ENCODE results near the gene ARSA.

The ARSA gene

GRCh38 chr22:50627642-50628542 is at the start of gene ARSA:
TSS of gene ARSA (minus strand) at chr22:50628152. CDS start at chr22:50627779, 373 bp downstream.
- peak within 1 kb of the TSS; percentile 79 for H3K4me3 ChIP-seq
- H3K27ac ChIP-seq = peak within 1 kb of the TSS in 1 of 2 donors; percentile 66
- peak; percentile 88 for DNase-seq (ENCODE audit: low spot score)
- no peak for TF ChIP-seq CTCF (IDR thresholded peaks at IDR 0.05)

GRCh38 chr22:50676661-50677492 is 48.9 kb upstream of the ARSA start:
- Histone ChIP-seq H3K4me3 (peak overlapping the region; percentile 60), H3K27ac (no peak overlapping the region)
- DNase-seq (ENCODE audit: low spot score) = peak; percentile 53
- no peak for TF ChIP-seq CTCF (IDR thresholded peaks at IDR 0.05)

- DNase-seq (ENCODE audit: low spot score) = no peak
- no peak overlapping the region for H3K27ac ChIP-seq
- H3K4me3 ChIP-seq = peak overlapping the region; percentile 60
- no peak for TF ChIP-seq CTCF (IDR thresholded peaks at IDR 0.05)
Measured at GRCh38 chr22:50676180-50676636, 48.3 kb upstream of the ARSA start.

- Histone ChIP-seq H3K4me3 (peak overlapping the region; percentile 60), H3K27ac (no peak overlapping the region)
- TF ChIP-seq CTCF (IDR thresholded peaks at IDR 0.05) = no peak
- no peak for DNase-seq (ENCODE audit: low spot score)
Measured at GRCh38 chr22:50675553-50676179, 47.7 kb upstream of the ARSA start.

GRCh38 chr22:50674606-50675552 is 46.9 kb upstream of the ARSA start:
- TF ChIP-seq CTCF (IDR thresholded peaks at IDR 0.05) = no peak
- peak overlapping the region; percentile 60 for H3K4me3 ChIP-seq
- H3K27ac ChIP-seq = no peak overlapping the region
- no peak for DNase-seq (ENCODE audit: low spot score)

- Histone ChIP-seq H3K4me3 (peak overlapping the region; percentile 60), H3K27ac (peak overlapping the region in 1 of 2 donors; percentile 71)
Measured at GRCh38 chr22:50674130-50674500, 46.2 kb upstream of the ARSA start.

More at GRCh38 chr22:50674130-50674500, 46.2 kb upstream of the ARSA start:
- TF ChIP-seq CTCF (IDR thresholded peaks at IDR 0.05) = no peak
- DNase-seq (ENCODE audit: low spot score) = no peak
